ENCODE data around the gene GPRIN3. TPM values are rescaled to one million over a fixed set of nuclear protein-coding genes. Genes with fewer than 3 reads are reported as not detected.

GPRIN3 gene
- total and polyA plus RNA-seq, 10 of the 15 experiments (the other 5 are each of a cell fraction or from before 2014, with no cell fraction given): under 0.01 to 0.05 (median 0.01) TPM; not detected in 6

DNA sequence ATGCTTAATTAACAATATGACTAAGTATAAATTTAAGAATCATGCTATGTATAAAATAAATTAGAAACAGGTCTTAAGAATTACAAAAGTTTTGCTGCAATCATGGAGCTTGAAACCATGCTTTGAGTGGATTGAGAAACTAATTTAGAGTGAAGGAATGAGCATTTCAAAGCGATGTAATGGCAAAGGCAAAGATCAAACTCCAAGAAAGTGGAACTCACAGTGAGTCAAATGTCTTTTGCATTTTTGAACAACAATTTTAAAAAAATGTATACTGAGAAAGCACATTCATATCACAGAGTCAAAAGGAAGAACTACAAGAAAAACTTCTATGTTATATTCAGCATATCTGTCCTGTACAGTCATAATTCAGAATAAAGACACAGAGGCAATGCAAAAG, 6.6 kb downstream of the GPRIN3 start (continued):
- no peak for TF ChIP-seq ETV6 (conservative IDR thresholded peaks at IDR 0.05 in 1 of 2, IDR thresholded peaks at IDR 0.05 in 1 of 2; ENCODE audit: borderline replicate concordance in 1 of 2, low read depth in 1 of 2)
- TF ChIP-seq MTA2 (IDR thresholded peaks at IDR 0.05; ENCODE audit: low read depth): no peak
- TF ChIP-seq ZSCAN29 (IDR thresholded peaks at IDR 0.05): no peak
- TF ChIP-seq, protein P1, sequence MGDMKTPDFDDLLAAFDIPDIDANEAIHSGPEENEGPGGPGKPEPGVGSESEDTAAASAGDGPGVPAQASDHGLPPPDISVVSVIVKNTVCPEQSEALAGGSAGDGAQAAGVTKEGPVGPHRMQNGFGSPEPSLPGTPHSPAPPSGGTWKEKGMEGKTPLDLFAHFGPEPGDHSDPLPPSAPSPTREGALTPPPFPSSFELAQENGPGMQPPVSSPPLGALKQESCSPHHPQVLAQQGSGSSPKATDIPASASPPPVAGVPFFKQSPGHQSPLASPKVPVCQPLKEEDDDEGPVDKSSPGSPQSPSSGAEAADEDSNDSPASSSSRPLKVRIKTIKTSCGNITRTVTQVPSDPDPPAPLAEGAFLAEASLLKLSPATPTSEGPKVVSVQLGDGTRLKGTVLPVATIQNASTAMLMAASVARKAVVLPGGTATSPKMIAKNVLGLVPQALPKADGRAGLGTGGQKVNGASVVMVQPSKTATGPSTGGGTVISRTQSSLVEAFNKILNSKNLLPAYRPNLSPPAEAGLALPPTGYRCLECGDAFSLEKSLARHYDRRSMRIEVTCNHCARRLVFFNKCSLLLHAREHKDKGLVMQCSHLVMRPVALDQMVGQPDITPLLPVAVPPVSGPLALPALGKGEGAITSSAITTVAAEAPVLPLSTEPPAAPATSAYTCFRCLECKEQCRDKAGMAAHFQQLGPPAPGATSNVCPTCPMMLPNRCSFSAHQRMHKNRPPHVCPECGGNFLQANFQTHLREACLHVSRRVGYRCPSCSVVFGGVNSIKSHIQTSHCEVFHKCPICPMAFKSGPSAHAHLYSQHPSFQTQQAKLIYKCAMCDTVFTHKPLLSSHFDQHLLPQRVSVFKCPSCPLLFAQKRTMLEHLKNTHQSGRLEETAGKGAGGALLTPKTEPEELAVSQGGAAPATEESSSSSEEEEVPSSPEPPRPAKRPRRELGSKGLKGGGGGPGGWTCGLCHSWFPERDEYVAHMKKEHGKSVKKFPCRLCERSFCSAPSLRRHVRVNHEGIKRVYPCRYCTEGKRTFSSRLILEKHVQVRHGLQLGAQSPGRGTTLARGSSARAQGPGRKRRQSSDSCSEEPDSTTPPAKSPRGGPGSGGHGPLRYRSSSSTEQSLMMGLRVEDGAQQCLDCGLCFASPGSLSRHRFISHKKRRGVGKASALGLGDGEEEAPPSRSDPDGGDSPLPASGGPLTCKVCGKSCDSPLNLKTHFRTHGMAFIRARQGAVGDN (IDR thresholded peaks at IDR 0.05): no peak
- TF ChIP-seq, protein P2, sequence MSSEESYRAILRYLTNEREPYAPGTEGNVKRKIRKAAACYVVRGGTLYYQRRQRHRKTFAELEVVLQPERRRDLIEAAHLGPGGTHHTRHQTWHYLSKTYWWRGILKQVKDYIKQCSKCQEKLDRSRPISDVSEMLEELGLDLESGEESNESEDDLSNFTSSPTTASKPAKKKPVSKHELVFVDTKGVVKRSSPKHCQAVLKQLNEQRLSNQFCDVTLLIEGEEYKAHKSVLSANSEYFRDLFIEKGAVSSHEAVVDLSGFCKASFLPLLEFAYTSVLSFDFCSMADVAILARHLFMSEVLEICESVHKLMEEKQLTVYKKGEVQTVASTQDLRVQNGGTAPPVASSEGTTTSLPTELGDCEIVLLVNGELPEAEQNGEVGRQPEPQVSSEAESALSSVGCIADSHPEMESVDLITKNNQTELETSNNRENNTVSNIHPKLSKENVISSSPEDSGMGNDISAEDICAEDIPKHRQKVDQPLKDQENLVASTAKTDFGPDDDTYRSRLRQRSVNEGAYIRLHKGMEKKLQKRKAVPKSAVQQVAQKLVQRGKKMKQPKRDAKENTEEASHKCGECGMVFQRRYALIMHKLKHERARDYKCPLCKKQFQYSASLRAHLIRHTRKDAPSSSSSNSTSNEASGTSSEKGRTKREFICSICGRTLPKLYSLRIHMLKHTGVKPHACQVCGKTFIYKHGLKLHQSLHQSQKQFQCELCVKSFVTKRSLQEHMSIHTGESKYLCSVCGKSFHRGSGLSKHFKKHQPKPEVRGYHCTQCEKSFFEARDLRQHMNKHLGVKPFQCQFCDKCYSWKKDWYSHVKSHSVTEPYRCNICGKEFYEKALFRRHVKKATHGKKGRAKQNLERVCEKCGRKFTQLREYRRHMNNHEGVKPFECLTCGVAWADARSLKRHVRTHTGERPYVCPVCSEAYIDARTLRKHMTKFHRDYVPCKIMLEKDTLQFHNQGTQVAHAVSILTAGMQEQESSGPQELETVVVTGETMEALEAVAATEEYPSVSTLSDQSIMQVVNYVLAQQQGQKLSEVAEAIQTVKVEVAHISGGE (CRISPR knock-in tag; IDR thresholded peaks at IDR 0.05): no peak
- no peak for TF ChIP-seq MTA3 (IDR thresholded peaks at IDR 0.05; ENCODE audit: borderline replicate concordance, low read length)
- TF ChIP-seq BRCA1 (IDR thresholded peaks at IDR 0.05; ENCODE audit: low read depth, low read length): no peak
- TF ChIP-seq FOXM1 (IDR thresholded peaks at IDR 0.05; ENCODE audit: low read depth, low read length): no peak
- TF ChIP-seq STAT1 (conservative IDR thresholded peaks at IDR 0.05): no peak
- TF ChIP-seq PML (IDR thresholded peaks at IDR 0.05; ENCODE audit: low read length): no peak
